Stimulated activated CD8-positive, alpha-beta memory T cell treated with anti-CD3 and anti-CD28 coated beads, Interleukin-15, amount 100 ng/mL, for 48 hours (primary cell): ENCODE data around the gene SYNDIG1L.

Experiments used
- DNase-seq, 2 donors: peaks; one replicate each; pipeline ENCODE4 v3.0.0-alpha.2; 2020; ENCODE audit warnings: low read depth in 2 of 2

Gene SYNDIG1L

DNA sequence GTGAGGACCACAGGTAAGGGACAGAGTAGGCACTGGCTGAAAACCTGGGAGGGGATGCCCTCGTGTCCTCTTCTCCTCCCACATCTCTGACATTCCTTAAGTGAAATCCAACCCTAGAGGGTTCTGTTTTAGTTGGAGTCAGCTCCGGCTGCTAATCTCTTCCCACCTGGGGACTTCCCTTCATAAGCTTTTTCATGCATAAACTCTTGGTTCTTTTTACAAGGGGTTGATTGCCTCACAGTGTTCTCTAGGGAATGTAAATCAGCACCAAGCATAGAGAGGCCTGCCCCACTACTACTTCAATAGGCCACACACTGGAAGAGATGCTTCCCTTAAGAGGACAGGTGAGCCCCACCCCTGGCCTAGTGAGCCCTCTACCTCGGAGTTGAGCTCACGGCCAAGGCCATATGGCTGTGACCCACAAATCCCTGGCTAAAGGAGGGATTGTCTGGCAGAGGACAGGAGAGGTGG, 3.2 kb upstream of the SYNDIG1L start:
- no peak for DNase-seq

DNA sequence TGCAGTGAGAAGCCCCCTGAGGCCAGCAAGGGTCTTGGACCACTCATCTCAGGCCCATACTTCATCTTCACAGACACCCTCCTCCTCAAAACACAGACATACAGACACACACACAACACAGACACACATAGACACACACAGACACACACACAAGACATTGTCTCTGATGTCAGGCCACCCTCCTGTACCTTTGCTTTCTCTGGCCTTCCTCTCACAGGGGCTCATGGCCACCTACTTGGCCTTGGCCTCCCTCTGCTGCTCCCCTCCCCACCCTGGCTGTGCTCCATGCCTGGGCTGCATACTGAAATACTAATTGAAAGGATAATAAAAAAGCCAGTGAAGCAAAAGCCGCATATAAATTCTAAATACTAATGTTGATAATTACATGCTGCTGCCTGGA, 1.6 kb upstream of the SYNDIG1L start:
- DNase-seq: no peak

DNA sequence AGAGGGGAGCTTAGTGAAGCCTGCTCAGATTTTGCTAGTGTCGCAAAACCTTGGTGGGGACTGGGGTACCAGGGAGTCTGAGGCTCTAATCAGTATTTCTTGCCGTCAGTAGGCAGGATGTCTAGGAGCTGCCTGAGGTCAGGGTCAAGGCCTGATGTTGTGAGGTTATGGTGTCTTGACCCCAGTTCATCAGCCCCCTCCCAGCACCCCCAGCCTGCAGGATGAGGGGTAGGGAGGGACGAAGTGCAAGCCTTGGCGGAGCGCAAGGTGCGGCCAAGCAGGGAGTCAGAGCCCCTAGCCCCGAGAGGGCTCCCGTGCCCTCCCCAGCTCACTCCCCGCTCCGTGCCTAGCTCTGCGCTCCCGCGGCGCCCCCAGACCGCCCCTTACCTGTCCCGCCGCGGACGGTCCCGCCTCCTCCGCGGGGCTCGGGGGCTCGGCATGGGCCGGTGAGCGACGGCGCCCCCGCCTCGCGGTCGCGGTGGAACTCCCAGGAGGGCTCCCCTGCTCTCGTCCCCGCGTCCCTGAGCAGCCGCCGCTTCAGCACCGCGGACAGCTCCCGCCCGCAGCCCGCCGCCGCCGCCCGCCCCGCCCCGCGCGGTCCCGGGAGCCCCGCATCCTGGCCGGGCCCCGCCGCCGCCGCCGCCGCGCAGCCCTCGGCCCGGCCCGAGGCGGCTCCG, 347 bp downstream of the SYNDIG1L start:
- peak in 1 of 2 donors; percentile 15 for DNase-seq

GRCh38 chr14:74424606-74425005, 1.4 kb downstream of the SYNDIG1L start:
- DNase-seq: no peak

GRCh38 chr14:74423246-74423645, 2.8 kb downstream of the SYNDIG1L start:
- DNase-seq: no peak

- DNase-seq: no peak
Observed at GRCh38 chr14:74421981-74422380, 4.0 kb downstream of the SYNDIG1L start.

DNA sequence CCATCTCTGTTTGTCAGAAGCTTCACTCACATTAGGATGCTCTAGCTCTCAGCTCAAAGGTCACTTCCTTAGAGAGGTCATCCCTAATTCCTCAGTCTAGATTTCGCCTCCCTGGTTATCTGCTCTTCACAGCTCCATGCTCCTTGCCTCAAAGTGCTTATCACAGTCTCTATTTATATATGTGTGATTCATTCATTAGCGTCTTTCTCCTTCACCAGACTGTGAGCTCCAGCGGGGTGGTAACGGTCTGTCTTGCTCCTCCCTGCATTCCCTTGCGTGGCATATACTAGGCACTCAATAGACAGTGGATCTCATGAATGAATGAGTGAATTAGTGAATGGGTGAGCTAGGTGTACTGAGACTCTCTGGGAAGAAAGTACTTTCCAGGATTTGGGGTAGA, 6.9 kb downstream of the SYNDIG1L start:
- no peak for DNase-seq

- DNase-seq: no peak
Observed at GRCh38 chr14:74418031-74418430, 8.0 kb downstream of the SYNDIG1L start.

GRCh38 chr14:74417611-74418010, 8.4 kb downstream of the SYNDIG1L start:
- DNase-seq: no peak

DNA sequence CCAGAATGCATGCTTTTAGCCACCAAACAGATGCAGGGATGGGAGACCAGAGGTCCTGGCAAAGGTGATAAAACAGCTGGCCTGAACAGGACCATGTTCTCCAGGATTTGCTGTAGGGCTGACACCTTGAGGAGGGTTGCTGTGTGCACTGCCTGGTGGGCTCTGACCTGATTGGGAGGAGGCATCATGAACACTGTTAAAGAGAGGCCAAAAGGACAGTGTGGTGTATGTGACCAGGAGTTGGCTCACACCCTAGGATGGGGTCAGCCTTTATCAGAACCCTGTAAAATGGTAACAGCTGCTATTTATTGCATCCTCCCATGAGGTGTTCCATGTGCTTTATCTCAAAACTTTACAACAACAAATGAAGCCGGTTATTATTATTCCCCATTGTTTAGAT, 8.8 kb downstream of the SYNDIG1L start:
- DNase-seq: no peak

- no peak for DNase-seq
Observed at GRCh38 chr14:74415115-74415437, 10.9 kb downstream of the SYNDIG1L start.

DNA sequence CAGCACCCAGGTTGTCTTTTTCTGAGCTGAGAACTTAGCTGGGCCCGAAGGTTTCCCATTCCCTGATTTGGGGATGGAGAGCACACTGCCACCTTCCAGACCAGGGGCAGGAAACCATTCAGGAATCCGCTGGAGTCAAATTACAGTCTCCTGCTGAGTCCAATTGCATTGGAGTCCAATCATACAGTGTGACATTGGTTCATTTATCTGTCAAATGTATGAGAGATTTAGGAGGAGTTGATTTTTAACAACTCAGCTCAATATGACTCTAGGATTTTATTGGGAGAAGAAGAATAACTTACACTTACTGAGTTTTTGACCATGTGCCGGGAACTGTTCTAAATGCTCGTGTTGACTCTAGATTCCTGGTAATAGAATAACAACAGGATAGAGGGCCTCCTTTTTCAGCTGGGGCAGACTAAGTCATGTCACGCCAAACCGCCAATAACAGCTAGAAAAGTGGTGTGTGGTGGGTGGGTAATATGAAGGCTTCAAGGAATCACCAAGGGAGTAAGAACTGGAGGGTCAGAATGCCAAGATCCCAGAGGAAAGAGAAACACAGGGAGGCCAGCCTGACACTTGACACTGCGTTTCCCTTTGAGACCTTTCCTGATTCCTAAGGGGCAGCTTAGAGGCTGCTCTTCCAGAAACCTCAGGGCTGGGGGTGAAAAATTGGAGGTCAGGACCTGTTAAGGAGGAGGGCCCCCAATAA, 11.5 kb downstream of the SYNDIG1L start:
- no peak for DNase-seq

- no peak for DNase-seq
Observed at GRCh38 chr14:74413627-74414026, 12.4 kb downstream of the SYNDIG1L start.

GRCh38 chr14:74412753-74413152, 13.3 kb downstream of the SYNDIG1L start:
- no peak for DNase-seq

GRCh38 chr14:74411671-74412070, 14.3 kb downstream of the SYNDIG1L start:
- DNase-seq: no peak

DNA sequence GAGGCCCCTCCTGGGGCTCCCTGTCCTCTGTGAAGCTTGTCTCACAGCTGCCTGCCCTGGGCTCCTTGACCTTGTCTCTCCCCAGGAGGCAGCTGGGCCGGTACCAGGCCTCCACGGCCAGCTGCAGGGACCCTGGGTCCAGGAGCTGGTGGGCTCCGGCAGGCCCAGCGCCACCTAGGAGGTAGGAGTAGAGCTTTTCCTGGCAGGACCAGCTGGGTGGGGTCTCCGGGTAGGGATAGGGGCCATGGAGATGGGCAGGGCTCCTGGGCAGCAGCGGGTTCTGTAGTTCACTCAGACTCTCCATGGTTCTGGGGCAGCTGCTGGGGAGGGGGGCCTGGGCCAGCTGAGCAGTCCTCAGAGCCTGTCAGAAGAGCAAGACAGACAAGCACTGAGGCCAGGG, 16.6 kb downstream of the SYNDIG1L start:
- DNase-seq: no peak

- DNase-seq: no peak
Observed at GRCh38 chr14:74408870-74409269, 17.1 kb downstream of the SYNDIG1L start.

DNA sequence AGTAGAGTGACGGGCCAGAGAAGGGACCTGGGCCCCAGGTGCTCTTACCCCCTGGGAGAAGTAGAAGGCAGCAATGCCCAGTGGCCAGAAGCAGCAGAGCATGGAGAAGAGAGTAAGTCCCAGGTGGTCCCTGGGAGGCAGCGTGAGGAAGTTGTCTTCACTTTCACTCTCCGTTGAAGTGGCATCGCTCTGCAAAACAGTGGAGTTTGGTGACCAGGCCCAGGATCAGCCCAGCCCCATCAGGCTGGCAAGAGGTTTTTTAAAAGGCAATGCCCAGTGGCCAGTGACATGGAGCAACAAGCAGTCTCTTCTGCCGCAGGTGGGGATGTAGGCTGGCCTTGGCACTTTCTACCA, 18.2 kb downstream of the SYNDIG1L start:
- DNase-seq: no peak

- DNase-seq: no peak
Observed at GRCh38 chr14:74407021-74407800, 18.8 kb downstream of the SYNDIG1L start.

- DNase-seq: no peak
Observed at GRCh38 chr14:74405663-74406062, 20.3 kb downstream of the SYNDIG1L start.

DNA sequence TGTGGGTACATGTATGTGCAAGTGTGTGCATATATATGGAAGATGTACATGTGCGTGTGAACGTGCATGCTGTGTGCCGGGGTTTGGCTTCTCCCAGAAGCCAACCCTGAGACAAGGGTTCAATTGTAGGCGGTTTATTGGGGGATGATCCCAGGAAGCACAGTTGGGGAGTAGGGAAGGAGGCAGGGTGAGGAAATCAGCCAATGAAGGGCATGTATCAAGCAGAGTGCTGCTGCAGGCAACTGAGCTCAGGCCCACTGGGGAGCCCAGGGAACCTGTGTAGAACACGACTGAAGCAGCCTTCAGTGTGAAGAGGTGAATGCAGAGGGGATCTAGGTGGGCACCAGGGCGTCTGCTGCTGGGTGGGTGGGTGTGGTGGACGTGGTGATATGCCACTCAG, 21.6 kb downstream of the SYNDIG1L start:
- no peak for DNase-seq

- DNase-seq: no peak
Observed at GRCh38 chr14:74403619-74404417, 22.2 kb downstream of the SYNDIG1L start.
